ENCODE measurements around the gene RAPGEF6. TPM values are rescaled to one million over a fixed set of nuclear protein-coding genes. Genes with fewer than 3 reads are reported as not detected.

RAPGEF6 gene
- total RNA-seq, 3 donors from 2014 or later, result 21.8 to 56.3 (median 31.5) TPM

- intact Hi-C loops (cut with DNase I; ENCODE audit: low total_unique reads), result no loop called here
- H3K36me3 ChIP-seq, result no peaks in the 10 kb centered on the region
These were observed 36.4 kb upstream of the RAPGEF6 start for GRCh38 chr5:131671409-131671808.

GRCh38 chr5:131664929-131665328, 29.9 kb upstream of the RAPGEF6 start:
- Histone ChIP-seq H3K4me1 (no peaks in the 10 kb centered on the region), H3K4me3 (no peak overlapping the region), H3K27ac (no peak overlapping the region), H3K27me3 (no peaks in the 10 kb centered on the region), H3K9me3 (peaks cover 0 to 10% of the 10 kb centered on the region in 2 donors), H3K36me3 (peaks cover 1% of the 10 kb centered on the region)
- no peak for DNase-seq (ENCODE audit: low spot score in 2 of 2)
- intact Hi-C loops (cut with DNase I; ENCODE audit: low total_unique reads), result no loop called here
- TF ChIP-seq CTCF (IDR thresholded peaks at IDR 0.05) (no peak), POLR2A (IDR thresholded peaks at IDR 0.05) (no peak), POLR2AphosphoS5 (IDR thresholded peaks at IDR 0.05) (no peak)

More at GRCh38 chr5:131671409-131671808, 36.4 kb upstream of the RAPGEF6 start:
- no peaks in the 10 kb centered on the region for H3K9me3 ChIP-seq
- TF ChIP-seq POLR2A (IDR thresholded peaks at IDR 0.05), result no peak
- no peak for TF ChIP-seq POLR2AphosphoS5 (IDR thresholded peaks at IDR 0.05)
- no peak for TF ChIP-seq CTCF (IDR thresholded peaks at IDR 0.05)
- H3K4me1 ChIP-seq, result peaks cover 0 to 6% of the 10 kb centered on the region in 2 donors
- peak overlapping the region; percentile 85 to 87 for H3K27ac ChIP-seq
- H3K27me3 ChIP-seq, result no peaks in the 10 kb centered on the region
- H3K4me3 ChIP-seq, result no peak overlapping the region
- DNase-seq (ENCODE audit: low spot score in 2 of 2), result no peak

DNA sequence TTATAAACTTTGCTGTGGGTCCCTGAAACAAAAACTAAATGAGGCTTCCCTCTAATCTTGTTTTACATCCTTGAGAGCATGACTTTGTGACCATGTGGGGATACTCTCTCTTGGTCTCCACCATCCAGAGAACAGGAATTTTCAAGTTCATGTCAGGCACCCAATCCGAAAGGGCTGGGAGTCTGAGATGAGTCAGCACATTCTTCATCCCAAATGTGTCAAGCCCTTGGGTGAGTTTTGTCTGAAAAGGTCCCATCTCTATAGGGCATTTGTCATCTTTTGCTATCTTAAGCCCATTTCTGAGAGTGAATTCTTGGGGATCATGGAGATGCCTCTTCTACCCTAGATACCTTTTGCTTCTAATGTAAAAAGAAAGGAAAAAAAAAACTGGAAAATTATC, 26.9 kb upstream of the RAPGEF6 start:
- DNase-seq (ENCODE audit: low spot score in 2 of 2), result no peak
- TF ChIP-seq CTCF (IDR thresholded peaks at IDR 0.05), result no peak
- TF ChIP-seq POLR2A (IDR thresholded peaks at IDR 0.05), result no peak
- TF ChIP-seq POLR2AphosphoS5 (IDR thresholded peaks at IDR 0.05), result no peak
- Histone ChIP-seq H3K9me3 (peaks cover 0 to 15% of the 10 kb centered on the region in 2 donors), H3K4me1 (no peaks in the 10 kb centered on the region), H3K4me3 (no peak overlapping the region), H3K27me3 (no peaks in the 10 kb centered on the region), H3K36me3 (peaks cover 5% of the 10 kb centered on the region), H3K27ac (no peak overlapping the region)
- intact Hi-C loops (cut with DNase I; ENCODE audit: low total_unique reads), result no loop called here

DNA sequence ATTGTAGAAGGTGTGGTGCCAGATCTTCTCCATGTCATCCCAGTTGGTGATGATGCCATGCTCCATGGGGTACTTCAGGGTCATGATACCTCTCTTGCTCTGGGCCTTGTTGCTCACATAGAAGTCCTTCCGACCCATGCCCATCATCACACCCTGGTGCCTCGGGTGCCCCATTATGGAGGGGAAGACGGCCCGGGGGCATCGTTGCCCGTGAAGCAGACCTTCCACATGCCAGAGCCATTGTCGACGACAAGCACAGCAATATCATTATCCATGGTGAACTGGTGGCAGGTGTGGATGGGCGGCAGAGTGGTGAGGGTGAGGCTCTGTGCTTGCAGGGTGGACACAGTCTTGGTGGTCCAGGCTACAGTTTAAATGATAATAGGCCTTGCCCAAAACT, 24.8 kb upstream of the RAPGEF6 start:
- Histone ChIP-seq H3K9me3 (peaks cover 0 to 15% of the 10 kb centered on the region in 2 donors), H3K36me3 (peaks cover 5% of the 10 kb centered on the region), H3K4me1 (peaks cover 0 to 6% of the 10 kb centered on the region in 2 donors), H3K27ac (no peak overlapping the region), H3K27me3 (no peaks in the 10 kb centered on the region), H3K4me3 (no peak overlapping the region)
- TF ChIP-seq POLR2AphosphoS5 (IDR thresholded peaks at IDR 0.05) (no peak), CTCF (IDR thresholded peaks at IDR 0.05) (no peak), POLR2A (IDR thresholded peaks at IDR 0.05) (no peak)
- DNase-seq (ENCODE audit: low spot score in 2 of 2), result no peak
- intact Hi-C loops (cut with DNase I; ENCODE audit: low total_unique reads), result loop anchor here (5.0 kb wide), 1 partner anchor 488 kb away; the partner anchor contains the start of gene LYRM7

DNA sequence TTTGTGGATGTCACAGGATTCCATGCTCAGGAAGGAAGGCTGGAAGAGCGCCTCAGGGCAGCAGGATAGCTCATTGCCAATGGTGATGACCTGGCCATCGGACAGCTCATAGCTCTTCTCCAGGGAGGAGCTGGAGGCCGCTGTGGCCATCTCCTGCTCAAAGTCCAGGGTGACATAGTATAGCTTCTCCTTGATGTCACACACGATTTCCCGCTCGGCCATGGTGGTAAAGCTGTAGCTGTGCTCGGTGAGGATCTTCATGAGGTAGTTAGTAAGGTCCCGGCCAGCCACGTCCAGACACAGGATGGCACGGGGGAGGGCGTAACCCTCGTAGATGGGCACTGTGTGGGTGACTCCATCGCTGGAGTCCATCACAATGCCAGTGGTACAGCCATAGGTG, 24.3 kb upstream of the RAPGEF6 start:
- Histone ChIP-seq H3K4me3 (no peak overlapping the region), H3K27me3 (no peaks in the 10 kb centered on the region), H3K9me3 (peaks cover 0 to 15% of the 10 kb centered on the region in 2 donors), H3K4me1 (peaks cover 0 to 6% of the 10 kb centered on the region in 2 donors), H3K36me3 (peaks cover 5% of the 10 kb centered on the region), H3K27ac (no peak overlapping the region)
- no peak for DNase-seq (ENCODE audit: low spot score in 2 of 2)
- intact Hi-C loops (cut with DNase I; ENCODE audit: low total_unique reads), result loop anchor here (5.0 kb wide), 1 partner anchor 487 kb away; the partner anchor contains the start of gene LYRM7
- TF ChIP-seq POLR2AphosphoS5 (IDR thresholded peaks at IDR 0.05) (no peak), POLR2A (IDR thresholded peaks at IDR 0.05) (no peak), CTCF (IDR thresholded peaks at IDR 0.05) (no peak)
